ENCODE results near the gene DNAJB13. TPM values are rescaled to one million over a fixed set of nuclear protein-coding genes. Genes with fewer than 3 reads are reported as not detected.

The DNAJB13 gene
- total RNA-seq, 1 experiment from 2014 or later: not detected

DNA sequence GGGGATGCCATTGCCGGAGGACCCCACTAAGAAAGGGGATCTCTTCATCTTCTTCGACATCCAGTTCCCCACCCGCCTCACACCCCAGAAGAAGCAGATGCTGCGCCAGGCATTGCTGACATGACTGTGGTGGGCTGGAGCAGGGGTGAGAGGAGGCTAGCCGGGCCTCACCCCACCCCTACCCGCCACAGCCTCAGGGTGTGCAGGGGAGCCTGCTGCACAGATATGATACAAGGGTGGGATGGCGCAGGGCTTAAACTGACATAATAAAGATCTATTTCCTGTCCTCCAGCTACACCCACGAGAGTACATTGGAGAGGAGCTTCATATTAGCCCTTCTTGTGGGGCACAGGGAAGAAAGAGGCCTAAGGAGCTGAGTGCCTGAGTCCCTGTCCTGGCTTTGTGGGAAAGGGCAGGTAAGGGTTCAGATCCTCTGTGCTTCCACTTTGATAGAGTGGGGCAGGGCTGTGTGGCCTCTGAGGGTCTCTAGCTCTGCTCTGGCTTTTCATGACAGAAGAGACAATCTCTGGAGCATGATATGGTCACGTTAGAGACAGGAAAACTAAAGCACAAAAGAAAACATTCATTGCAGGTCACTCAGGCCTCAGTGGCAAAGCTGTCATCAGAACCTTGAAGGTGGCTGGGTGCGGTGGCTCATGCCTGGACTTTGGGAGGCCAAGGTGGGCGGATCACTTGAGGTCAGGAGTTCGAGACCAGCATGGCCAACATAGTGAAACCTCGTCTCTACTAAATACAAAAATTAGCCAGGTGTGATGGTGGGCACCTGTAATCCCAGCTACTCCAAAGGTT lies 19.4 kb downstream of the DNAJB13 start:
- no peak for DNase-seq
- peaks cover 2% of the 10 kb centered on the region for H3K27me3 Mint-ChIP-seq (ENCODE audit: low read depth)
- Histone ChIP-seq H2BK5ac (ENCODE audit: insufficient read length, low read length) (no peak overlapping the region), H2BK12ac (ENCODE audit: insufficient read length, low read depth, low read length) (no peak overlapping the region), H3K23ac (ENCODE audit: insufficient read length, low read depth, low read length) (no peak overlapping the region), H3K56ac (ENCODE audit: insufficient read length, low read depth, low read length) (no peak overlapping the region), H3K23me2 (ENCODE audit: insufficient read length, low read depth, low read length, poor library complexity, severe bottlenecking) (no peaks in the 10 kb centered on the region), H2BK20ac (ENCODE audit: low read depth, low read length, poor library complexity, severe bottlenecking) (no peak overlapping the region), H2BK120ac (ENCODE audit: low read depth, low read length, poor library complexity, severe bottlenecking) (no peak overlapping the region), H3K4me2 (ENCODE audit: insufficient read depth, insufficient read length, low read length) (no peak overlapping the region), H4K91ac (ENCODE audit: insufficient read length, low read depth, low read length) (no peak overlapping the region), H3K14ac (ENCODE audit: insufficient read depth, low read length) (no peak overlapping the region), H3K9me3 (ENCODE audit: control insufficient read depth, low read depth, low read length) (no peaks in the 10 kb centered on the region), H3K4ac (ENCODE audit: low read depth, low read length) (no peak overlapping the region), H2BK15ac (ENCODE audit: low read depth, low read length) (no peak overlapping the region), H3K79me1 (ENCODE audit: insufficient read depth, low read depth, low read length, poor library complexity, severe bottlenecking) (no peaks in the 10 kb centered on the region), H3K27ac (ENCODE audit: insufficient read length, low read depth, low read length) (no peak overlapping the region), H3K27me3 (ENCODE audit: insufficient read depth, low read length) (no peaks in the 10 kb centered on the region), H3K9ac (ENCODE audit: extremely low read depth, insufficient read length, low read length) (no peak overlapping the region), H2AK5ac (ENCODE audit: insufficient read length, low read length) (no peak overlapping the region), H2AFZ (ENCODE audit: low read length) (no peak overlapping the region), H3K4me1 (ENCODE audit: insufficient read depth, low read length) (no peaks in the 10 kb centered on the region), H3K79me2 (ENCODE audit: insufficient read depth, low read length) (no peaks in the 10 kb centered on the region), H4K8ac (replicated peaks; ENCODE audit: insufficient read length, low read depth, low read length) (no peak overlapping the region), H3T11ph (ENCODE audit: low read length) (no peak overlapping the region), H4K5ac (ENCODE audit: insufficient read length, low read depth, low read length) (no peak overlapping the region), H3K18ac (ENCODE audit: insufficient read length, low read depth, low read length) (no peak overlapping the region), H4K20me1 (ENCODE audit: control insufficient read depth, insufficient read depth, insufficient read length) (no peaks in the 10 kb centered on the region)
- H3K27ac Mint-ChIP-seq: no peak overlapping the region
- no peak overlapping the region for H3K4me3 Mint-ChIP-seq
- TF ChIP-seq, protein P1, sequence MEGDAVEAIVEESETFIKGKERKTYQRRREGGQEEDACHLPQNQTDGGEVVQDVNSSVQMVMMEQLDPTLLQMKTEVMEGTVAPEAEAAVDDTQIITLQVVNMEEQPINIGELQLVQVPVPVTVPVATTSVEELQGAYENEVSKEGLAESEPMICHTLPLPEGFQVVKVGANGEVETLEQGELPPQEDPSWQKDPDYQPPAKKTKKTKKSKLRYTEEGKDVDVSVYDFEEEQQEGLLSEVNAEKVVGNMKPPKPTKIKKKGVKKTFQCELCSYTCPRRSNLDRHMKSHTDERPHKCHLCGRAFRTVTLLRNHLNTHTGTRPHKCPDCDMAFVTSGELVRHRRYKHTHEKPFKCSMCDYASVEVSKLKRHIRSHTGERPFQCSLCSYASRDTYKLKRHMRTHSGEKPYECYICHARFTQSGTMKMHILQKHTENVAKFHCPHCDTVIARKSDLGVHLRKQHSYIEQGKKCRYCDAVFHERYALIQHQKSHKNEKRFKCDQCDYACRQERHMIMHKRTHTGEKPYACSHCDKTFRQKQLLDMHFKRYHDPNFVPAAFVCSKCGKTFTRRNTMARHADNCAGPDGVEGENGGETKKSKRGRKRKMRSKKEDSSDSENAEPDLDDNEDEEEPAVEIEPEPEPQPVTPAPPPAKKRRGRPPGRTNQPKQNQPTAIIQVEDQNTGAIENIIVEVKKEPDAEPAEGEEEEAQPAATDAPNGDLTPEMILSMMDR (conservative IDR thresholded peaks at IDR 0.05): no peak
- H3K4me1 Mint-ChIP-seq: peaks cover 0 to 6% of the 10 kb centered on the region in 2 experiments; a peak in 2 of 4 replicates
- no CpG with 5 or more reads among the region's 13 CpGs for WGBS (ENCODE audit: extremely low coverage, insufficient read length, low lambda C conversion rate)
- peaks cover 11 to 16% (median 14%) of the 10 kb centered on the region in 3 experiments; a peak in 6 of 7 replicates for H3K36me3 Mint-ChIP-seq (ENCODE audit: insufficient read depth in 1 of 3, low read depth in 3 of 3)
- no peaks in the 10 kb centered on the region for H3K9me3 Mint-ChIP-seq

Data from H9 (cell line).